Stimulated activated CD8-positive, alpha-beta memory T cell treated with anti-CD3 and anti-CD28 coated beads, Interleukin-7, amount 100 ng/mL, for 48 hours (primary cell): Measurements from ENCODE around the gene ZCCHC13.
"Not testable (repeated sequence)": the region's sequence is repeated elsewhere in the genome, so short reads cannot be mapped to it uniquely, and the experiment has no call there.

ENCODE experiments used
- DNase-seq, 2 donors: peaks; one replicate each; pipeline ENCODE4 v3.0.0-alpha.2; 2020; ENCODE audit warnings: low read depth in 1 of 2; ENCODE audit errors: extremely low read depth in 1 of 2

Gene ZCCHC13

DNA sequence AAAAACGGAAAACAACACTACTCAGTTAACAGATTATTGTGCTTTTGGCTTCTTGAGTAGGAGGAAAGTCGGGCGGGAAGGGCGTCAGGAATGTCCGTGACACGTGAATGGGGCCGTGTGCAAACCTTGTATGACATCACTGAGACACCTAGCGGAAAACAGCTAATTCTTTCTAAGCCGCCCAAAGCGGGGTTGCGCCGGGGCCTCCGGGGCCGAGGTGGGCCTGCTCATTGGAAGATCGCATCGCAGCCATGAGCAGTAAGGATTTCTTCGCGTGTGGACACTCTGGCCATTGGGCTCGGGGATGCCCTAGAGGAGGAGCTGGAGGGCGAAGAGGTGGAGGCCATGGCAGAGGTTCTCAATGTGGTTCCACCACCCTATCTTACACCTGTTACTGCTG is at the start of gene ZCCHC13:
ZCCHC13 (plus strand) TSS at position 165 of the 400 bp plus-strand sequence; CDS start at position 252, 87 bp downstream.
- DNase-seq = no peak

DNA sequence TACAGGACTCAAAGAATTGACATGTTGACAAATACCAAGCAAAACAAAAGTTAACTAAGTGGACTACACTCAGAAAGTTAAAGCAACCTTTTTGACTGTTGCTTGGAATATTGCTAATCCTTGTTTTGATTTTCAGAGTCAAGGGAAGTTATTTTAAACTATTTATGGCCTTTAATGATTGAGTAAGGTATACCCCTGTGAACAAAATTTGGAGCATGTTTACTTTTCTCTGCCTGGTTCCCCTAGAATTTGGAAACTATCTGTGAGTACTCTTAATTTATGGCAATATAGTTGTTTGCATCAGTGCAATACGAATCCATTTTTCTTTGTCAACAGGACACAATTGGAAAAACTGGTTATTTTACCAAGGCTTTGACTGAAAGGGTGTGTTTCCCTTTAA is 45.9 kb upstream of the ZCCHC13 start:
- DNase-seq = not testable (repeated sequence)

GRCh38 chrX:74259885-74260491 is 44.0 kb upstream of the ZCCHC13 start:
- DNase-seq = no peak

DNA sequence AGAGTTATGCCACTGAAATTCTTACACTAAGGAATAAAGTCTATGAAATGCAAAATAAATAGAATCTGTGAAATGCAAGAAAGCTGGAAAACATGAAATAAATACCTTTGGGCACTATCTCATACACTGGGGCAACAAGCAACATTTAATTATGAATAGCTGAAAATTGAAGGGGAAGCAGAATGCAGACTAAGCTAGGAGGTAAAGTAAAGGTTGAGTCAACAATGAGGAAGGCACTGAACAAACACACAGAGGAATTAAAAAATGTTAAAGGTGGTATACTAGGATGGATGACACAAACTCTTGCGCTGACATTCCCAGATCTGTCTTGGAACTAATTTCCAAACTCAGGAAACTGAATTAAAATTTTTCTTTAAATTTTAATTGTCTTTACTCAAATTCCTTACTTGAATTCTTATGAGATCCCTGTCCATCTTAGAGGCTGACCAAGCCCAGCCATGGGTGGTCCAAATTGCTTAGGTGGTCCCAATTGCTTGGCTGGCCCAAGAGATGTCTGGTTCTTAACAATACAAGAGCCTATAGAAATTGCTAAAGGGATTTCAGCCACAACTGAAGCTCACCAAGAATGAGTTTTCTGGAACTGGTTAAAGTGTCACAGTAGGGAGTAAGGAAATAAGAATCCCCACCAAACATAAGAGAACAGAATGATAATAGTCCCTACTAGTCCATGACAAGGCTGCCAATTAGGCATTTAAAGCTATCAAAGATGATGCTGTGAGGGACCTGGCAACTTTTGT is 41.3 kb upstream of the ZCCHC13 start:
- DNase-seq = no peak

DNA sequence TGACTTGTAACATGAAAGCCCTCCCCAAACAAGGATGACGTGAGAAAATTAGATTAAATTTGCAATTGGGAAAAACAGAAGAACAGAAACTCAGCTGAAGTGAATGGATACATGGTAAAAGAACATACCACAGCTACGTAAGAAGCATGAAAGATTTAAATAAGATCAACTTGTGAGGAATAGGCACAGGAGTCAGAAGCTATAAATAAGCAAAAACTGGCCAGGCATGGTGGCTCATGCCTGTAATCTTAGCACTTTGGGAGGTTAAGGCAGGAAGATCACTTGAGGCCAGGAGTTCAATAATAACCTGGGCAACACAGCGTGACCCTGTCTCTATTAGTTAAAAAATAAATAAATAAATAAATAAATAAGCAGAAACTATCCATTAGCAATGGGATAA is 33.6 kb upstream of the ZCCHC13 start:
- DNase-seq = no peak

DNA sequence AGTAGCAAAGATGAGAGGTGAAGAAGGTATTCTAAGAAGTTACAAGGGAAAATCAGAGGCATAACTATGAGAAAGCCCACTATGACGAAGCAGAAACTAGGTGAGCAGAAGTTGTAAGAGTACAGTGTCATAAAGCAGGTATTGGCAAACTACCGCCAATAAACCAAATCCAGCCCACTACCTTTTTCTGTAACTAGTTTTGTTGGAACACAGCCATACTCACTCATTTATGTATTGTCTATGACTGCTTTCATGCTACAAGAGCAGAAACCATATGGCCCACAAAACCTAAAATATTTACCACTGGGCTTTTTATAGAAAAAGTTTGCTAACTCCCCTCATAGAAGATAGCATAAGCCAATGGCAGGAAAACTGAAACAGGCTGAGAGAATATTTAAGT is 31.8 kb upstream of the ZCCHC13 start:
- no peak for DNase-seq

DNA sequence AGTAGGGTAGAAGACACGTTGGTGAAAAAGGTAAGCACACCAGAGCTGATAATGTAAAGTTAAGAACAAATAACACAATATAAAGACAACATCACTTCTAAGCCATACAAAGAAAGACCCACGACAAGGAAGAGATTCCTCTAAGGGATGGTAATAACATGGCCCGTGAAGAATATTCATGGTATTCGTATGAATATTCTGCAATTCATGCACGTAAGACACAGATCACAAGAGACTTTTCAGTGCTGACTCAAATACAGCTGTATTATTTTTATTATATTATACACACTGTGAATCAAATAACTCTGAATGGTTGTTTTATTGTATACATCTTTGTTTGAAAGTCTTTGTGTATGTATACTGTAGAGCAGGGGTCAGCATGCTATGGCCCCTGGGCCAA is 29.5 kb upstream of the ZCCHC13 start:
- no peak for DNase-seq

DNA sequence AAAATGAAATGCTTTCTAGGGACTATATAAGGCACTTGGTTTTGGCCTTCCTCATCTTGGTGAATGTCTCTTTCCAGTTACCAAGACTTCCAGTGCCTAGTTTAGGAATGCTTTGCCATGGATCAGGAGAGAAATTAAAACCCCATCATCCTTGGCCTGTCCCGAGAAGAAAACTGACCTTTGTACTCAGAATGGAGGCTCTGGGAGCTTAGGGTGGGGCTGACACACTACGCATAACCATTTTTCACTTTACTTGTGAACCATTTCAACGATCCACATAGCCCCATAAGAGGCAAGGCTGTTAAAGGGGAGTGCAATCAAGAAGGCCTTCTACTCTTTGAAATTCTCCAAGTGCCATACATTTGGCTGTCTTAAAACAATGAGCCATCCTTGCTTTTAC is 26.7 kb upstream of the ZCCHC13 start:
- no peak for DNase-seq

DNA sequence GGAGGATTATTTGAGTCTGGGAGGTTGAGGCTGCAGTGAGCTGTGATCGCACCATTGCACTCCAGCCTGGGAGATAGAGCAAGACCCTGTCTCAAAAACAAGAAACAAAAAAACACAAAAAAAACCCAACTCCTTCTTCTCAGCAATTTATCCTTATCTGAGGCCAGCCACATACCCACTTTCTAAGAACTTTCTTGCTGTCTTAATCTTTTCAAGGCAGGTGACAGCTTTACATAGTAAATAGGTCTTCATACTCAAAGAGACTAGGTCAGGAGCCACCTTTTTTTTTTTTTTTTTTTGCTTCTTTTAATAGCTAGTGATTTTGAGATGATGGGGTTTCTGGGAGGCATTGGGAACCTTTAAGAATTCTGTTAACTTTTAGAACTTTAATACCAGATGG is 26.1 kb upstream of the ZCCHC13 start:
- DNase-seq = no peak

- no peak for DNase-seq
Measured at GRCh38 chrX:74280759-74281158, 23.2 kb upstream of the ZCCHC13 start.

GRCh38 chrX:74284391-74284952 is 19.5 kb upstream of the ZCCHC13 start:
- no peak for DNase-seq

DNA sequence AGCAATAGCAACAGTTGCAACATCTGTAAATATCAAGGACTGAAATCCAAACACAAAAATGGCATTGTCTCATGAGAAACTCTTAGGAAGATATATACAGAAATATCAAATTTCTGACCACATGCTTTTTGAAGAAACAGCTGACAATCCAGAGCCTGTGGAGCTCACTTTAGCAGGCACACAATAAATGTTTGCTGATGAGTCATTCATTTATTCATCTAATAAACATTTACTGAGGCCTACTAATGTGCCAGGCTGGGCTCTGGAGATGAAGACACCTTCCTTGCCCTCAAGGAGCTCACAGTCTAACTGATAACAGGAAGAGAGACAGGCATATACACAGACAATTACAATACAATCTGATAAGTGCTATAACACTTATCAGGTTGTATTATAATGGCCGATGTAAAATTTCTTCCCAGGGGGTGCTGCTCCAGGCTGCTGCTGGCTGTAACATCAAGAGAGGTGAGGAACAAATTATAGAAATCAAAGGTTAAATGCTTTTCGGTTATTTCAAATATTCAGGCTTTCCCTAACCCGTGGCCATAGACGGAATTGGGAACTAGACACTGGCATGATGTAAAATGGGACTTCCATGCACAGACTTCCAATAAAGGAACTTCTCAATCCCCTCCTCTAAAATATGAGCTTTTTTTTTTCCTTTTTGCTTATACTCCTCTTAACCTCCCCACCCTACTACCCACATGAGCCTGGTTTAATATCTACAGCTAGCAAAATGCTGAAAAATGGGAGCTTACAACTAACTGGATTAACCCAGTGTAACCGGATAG is 16.8 kb upstream of the ZCCHC13 start:
- no peak for DNase-seq

DNA sequence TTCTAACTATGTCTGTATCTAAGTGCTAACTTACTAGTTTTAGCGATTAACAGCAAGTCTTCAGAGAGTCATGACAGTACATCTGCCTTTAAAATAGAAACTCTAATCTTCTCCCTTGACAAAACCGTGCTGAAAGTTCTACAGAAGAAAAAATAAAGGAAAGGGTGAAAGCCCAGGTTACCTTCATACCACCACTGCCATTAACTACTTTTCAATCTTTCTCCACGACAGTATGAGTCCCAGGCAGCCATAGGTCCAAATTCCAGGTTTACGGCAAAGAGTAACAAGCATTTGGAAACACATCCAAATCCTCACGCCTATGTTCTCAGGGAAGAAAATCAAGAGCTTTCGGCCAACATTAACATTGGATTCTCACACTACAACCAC is 12.4 kb upstream of the ZCCHC13 start:
- DNase-seq = no peak

GRCh38 chrX:74291964-74292807 is 11.8 kb upstream of the ZCCHC13 start:
- peak; percentile 57 to 72 for DNase-seq

- DNase-seq = no peak
Measured at GRCh38 chrX:74292808-74293123, 11.2 kb upstream of the ZCCHC13 start.

- DNase-seq = peak; percentile 19 to 48
Measured at GRCh38 chrX:74293343-74293946, 10.5 kb upstream of the ZCCHC13 start.

DNA sequence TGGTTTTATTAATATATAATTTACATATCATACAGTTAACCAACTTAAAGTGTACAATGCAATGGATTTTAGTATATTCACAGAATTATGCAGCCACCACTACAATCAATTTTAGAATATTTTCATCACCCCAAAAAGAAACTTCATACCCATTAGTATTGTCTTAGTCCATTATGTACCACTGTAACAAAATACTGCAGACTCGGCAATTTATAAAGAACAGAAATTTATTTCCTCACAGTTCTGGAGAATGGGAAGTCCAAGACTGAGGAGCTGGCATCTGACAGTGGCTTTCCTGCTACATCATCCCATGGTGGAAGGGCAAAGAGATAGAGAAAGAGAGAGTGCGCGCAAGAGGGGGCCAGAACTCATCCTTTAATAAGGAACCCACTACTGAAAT is 8.9 kb upstream of the ZCCHC13 start:
- no peak for DNase-seq

GRCh38 chrX:74297766-74298165 is 6.2 kb upstream of the ZCCHC13 start:
- no peak for DNase-seq

DNA sequence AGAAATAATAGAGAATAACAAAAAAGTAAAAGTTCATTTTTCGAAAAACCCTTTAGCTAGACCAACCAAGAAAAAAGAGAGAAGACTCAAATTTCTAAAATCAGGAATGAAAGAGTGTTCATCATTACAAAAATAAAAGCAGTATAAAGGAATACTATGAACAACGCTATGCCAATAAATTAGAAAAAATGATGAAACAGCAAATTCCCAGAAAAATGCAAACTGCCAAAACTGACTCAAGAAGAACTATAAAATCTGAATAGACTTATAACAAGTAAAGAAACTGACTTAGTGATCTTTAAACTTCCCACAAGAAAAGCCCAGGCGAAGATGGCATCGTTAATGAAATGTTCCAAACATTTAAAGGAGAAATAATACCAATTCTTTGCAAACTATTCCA is 3.1 kb upstream of the ZCCHC13 start:
- DNase-seq = no peak

- DNase-seq = no peak
Measured at GRCh38 chrX:74318672-74319071, 14.7 kb downstream of the ZCCHC13 start.
